K562 treated with DMSO at 1 percent for 12 hours (cell line): Measurements from ENCODE around the gene TFAM. TPM values are rescaled to one million over a fixed set of nuclear protein-coding genes. Genes with fewer than 3 reads are reported as not detected.

Source experiments
- total RNA-seq: library from RNA; unstranded; fragments of 300-600 nt; gene quantifications from 2 replicates; pipeline ENCODE4 v1.2.3, GENCODE V29; 2022; ENCODE audit not compliant: insufficient read depth

The TFAM gene
- total RNA-seq = 30.6 and 71.0 TPM in 2 replicates

DNA sequence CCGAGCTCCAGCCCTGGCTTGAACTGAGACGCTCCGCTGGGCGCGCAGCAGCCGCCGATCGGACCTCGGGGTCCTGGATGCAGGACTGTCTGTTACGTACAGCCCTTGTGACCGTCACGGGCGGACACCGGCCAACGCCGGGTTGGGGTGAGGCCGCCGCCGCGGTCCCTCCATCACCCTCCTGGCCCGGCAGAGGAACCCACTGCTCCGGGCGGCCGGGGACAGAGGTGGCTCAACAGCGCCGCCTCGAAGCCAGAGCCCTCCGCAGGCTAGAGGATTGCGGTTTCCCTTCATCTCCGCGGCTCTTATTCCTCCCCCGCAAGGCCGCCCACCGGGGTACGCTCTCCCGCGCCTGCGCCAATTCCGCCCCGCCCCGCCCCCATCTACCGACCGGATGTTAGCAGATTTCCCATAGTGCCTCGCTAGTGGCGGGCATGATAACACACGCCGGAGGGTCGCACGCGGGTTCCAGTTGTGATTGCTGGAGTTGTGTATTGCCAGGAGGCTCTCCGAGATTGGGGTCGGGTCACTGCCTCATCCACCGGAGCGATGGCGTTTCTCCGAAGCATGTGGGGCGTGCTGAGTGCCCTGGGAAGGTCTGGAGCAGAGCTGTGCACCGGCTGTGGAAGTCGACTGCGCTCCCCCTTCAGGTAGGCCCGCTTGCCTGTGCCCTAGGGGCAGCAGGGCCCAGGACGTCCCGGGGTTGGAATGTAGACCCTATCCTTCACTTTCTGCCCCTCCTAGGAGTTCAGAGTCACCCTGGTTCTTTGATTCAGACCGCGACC, at the start of gene TFAM:
Gene TFAM, plus strand, starts transcription at position 412 of the 785 bp plus-strand sequence. Its CDS starts 138 bp downstream, at position 550.

Other genes with a start within 250 kb of the TFAM start
- gene IPMK, start 117.5 kb upstream of the TFAM start, total RNA-seq = 0.80 and 3.7 TPM in 2 replicates
- gene CISD1, start 116.2 kb upstream of the TFAM start, total RNA-seq = 27.5 and 31.3 TPM in 2 replicates
- gene UBE2D1, start 50.4 kb upstream of the TFAM start, total RNA-seq = 7.1 and 14.7 TPM in 2 replicates
- not detected in 2 replicates for gene BICC1, start 127.5 kb downstream of the TFAM start, total RNA-seq